SU-DHL-6 (cell line): Measurements from ENCODE around the gene C11orf68.

Experiments used
- H2AFZ ChIP-seq: fragments of 200-600 bp; sonication (generic); 2 replicates; pipeline ENCODE4 v1.6.1; 2014; ENCODE audit warnings: low read depth, mild to moderate bottlenecking, moderate library complexity, mixed read lengths, antibody characterized with exemption, low read length; ENCODE audit not compliant: severe bottlenecking
- H3F3A ChIP-seq: fragments of 200-600 bp; shearing (Covaris generic); 2 replicates; pipeline ENCODE4 v1.6.0; 2016; ENCODE audit warnings: antibody characterized with exemption, mild to moderate bottlenecking; ENCODE audit not compliant: insufficient read depth
- H3K27ac ChIP-seq: fragments of 200-600 bp; sonication (generic); 2 replicates; pipeline ENCODE4 v1.5.1; 2016; ENCODE audit warnings: low read depth, mild to moderate bottlenecking, low read length, moderate library complexity, mixed read lengths
- H3K27me3 ChIP-seq: fragments of 200-600 bp; sonication (generic), shearing (Covaris generic); 2 replicates; pipeline ENCODE4 v1.6.0; 2014; ENCODE audit warnings: mild to moderate bottlenecking, low read length
- H3K36me3 ChIP-seq: fragments of 200-600 bp; sonication (generic); 2 replicates; pipeline ENCODE4 v1.6.1; 2014; ENCODE audit warnings: mild to moderate bottlenecking, low read length, mixed read lengths
- H3K4me2 ChIP-seq: fragments of 300-600, 200-600 bp; shearing (Covaris generic), sonication (generic); 2 replicates; pipeline ENCODE4 v1.6.0; 2014; ENCODE audit warnings: low read length, low read depth, mild to moderate bottlenecking; ENCODE audit not compliant: poor library complexity, severe bottlenecking
- H3K4me3 ChIP-seq: fragments of 200-600 bp; sonication (generic); 2 replicates; pipeline ENCODE4 v1.5.1; 2014; ENCODE audit warnings: antibody characterized with exemption, low read length, mild to moderate bottlenecking, mixed read lengths; ENCODE audit not compliant: insufficient read depth, poor library complexity, severe bottlenecking
- H3K79me2 ChIP-seq: fragments of 200-600 bp; sonication (generic); 2 replicates; pipeline ENCODE4 v1.6.1; 2014; ENCODE audit warnings: mild to moderate bottlenecking, low read length, moderate library complexity; ENCODE audit not compliant: insufficient read depth
- H3K9ac ChIP-seq: fragments of 200-600 bp; sonication (generic); 2 replicates; pipeline ENCODE4 v1.7.0; 2014; ENCODE audit warnings: mild to moderate bottlenecking, low read length
- H3K9me2 ChIP-seq: fragments of 200-600 bp; sonication (generic); replicated peaks from 2 replicates; pipeline ENCODE4 v1.6.1; 2014; ENCODE audit warnings: low read length; ENCODE audit not compliant: insufficient read depth
- H3K9me3 ChIP-seq: fragments of 200-600 bp; sonication (generic); 2 replicates; pipeline ENCODE4 v1.6.1; 2014; ENCODE audit warnings: low read length, mixed read lengths; ENCODE audit not compliant: insufficient read depth
- H4K20me1 ChIP-seq: fragments of 200-600 bp; sonication (generic); 2 replicates; pipeline ENCODE4 v1.6.1; 2014; ENCODE audit warnings: low read depth, mild to moderate bottlenecking, antibody characterized with exemption, low read length, moderate library complexity, mixed read lengths
- CTCF ChIP-seq: fragments of 200-600 bp; sonication (generic); IDR thresholded peaks from one replicate; pipeline ENCODE4 v1.5.1; 2017; ENCODE audit warnings: antibody characterized with exemption, mild to moderate bottlenecking, low read length, moderate library complexity; ENCODE audit not compliant: insufficient read depth, poor library complexity, severe bottlenecking
- EZH2phosphoT487 ChIP-seq: fragments of 200-600 bp; sonication (generic), shearing (Covaris generic); conservative IDR thresholded peaks from 2 replicates; pipeline ENCODE4 v1.6.1; 2018; ENCODE audit warnings: mild to moderate bottlenecking, antibody characterized with exemption, low read length, moderate library complexity, mixed read lengths

C11orf68 gene

GRCh38 chr11:65912845-65913244 lies 6.0 kb downstream of the C11orf68 start:
- Histone ChIP-seq H3K4me3 (no peak overlapping the region), H3F3A (no peaks in the 10 kb centered on the region), H3K27me3 (no peaks in the 10 kb centered on the region), H3K9me3 (no peaks in the 10 kb centered on the region), H4K20me1 (no peaks in the 10 kb centered on the region), H3K36me3 (no peaks in the 10 kb centered on the region), H2AFZ (no peak overlapping the region), H3K27ac (no peak overlapping the region), H3K9me2 (no peaks in the 10 kb centered on the region), H3K79me2 (no peaks in the 10 kb centered on the region), H3K4me2 (no peak overlapping the region), H3K9ac (no peak overlapping the region)
- no peak for TF ChIP-seq EZH2phosphoT487
- TF ChIP-seq CTCF: no peak

GRCh38 chr11:65911682-65912568 lies 6.9 kb downstream of the C11orf68 start:
- Histone ChIP-seq H2AFZ (no peak overlapping the region), H3K9ac (no peak overlapping the region), H3K4me2 (no peak overlapping the region)

GRCh38 chr11:65907878-65908277 lies 11.0 kb downstream of the C11orf68 start:
- Histone ChIP-seq H3K79me2 (no peaks in the 10 kb centered on the region), H3K36me3 (no peaks in the 10 kb centered on the region), H3K27me3 (no peaks in the 10 kb centered on the region), H3K9me3 (no peaks in the 10 kb centered on the region), H3K4me3 (no peak overlapping the region), H3K9me2 (no peaks in the 10 kb centered on the region), H4K20me1 (no peaks in the 10 kb centered on the region), H3K9ac (no peak overlapping the region), H3K27ac (no peak overlapping the region), H2AFZ (no peak overlapping the region), H3K4me2 (no peak overlapping the region), H3F3A (no peaks in the 10 kb centered on the region)
- no peak for TF ChIP-seq CTCF
- TF ChIP-seq EZH2phosphoT487: no peak

More at GRCh38 chr11:65911682-65912568, 6.9 kb downstream of the C11orf68 start:
- H3K27me3 ChIP-seq: no peaks in the 10 kb centered on the region
- H3K27ac ChIP-seq: no peak overlapping the region
- H3K79me2 ChIP-seq: no peaks in the 10 kb centered on the region
- H4K20me1 ChIP-seq: no peaks in the 10 kb centered on the region
- H3F3A ChIP-seq: no peaks in the 10 kb centered on the region
- no peaks in the 10 kb centered on the region for H3K9me3 ChIP-seq
- H3K9me2 ChIP-seq: no peaks in the 10 kb centered on the region
- TF ChIP-seq CTCF: no peak
- TF ChIP-seq EZH2phosphoT487: no peak
- H3K4me3 ChIP-seq: no peak overlapping the region
- H3K36me3 ChIP-seq: no peaks in the 10 kb centered on the region
